ENCODE results near the gene C20orf204. TPM values are rescaled to one million over a fixed set of nuclear protein-coding genes. Genes with fewer than 3 reads are reported as not detected.

C20orf204 gene
- total and polyA plus RNA-seq, 9 of the 15 experiments (the other 6 are each of a cell fraction or from before 2014, with no cell fraction given) = 0.11 to 1.1 (median 0.36) TPM; not detected in 2

GRCh38 chr20:64049060-64049877 is 13.3 kb downstream of the C20orf204 start, which contains the start of gene SOX18 (continued):
- TF ChIP-seq ZNF57 (CRISPR knock-in tag; IDR thresholded peaks at IDR 0.05) (no peak), ZNF197 (CRISPR knock-in tag; IDR thresholded peaks at IDR 0.05; ENCODE audit: low read depth) (0 out of 2 replicates have a peak, but pooled peaks have one; percentile 23), TRIM28 (IDR thresholded peaks at IDR 0.05) (no peak), GTF2B (IDR thresholded peaks at IDR 0.05; ENCODE audit: extremely low read depth, insufficient read length) (no peak), FOXK2 (conservative IDR thresholded peaks at IDR 0.05 in 1 of 2, IDR thresholded peaks at IDR 0.05 in 1 of 2; ENCODE audit: low read depth in 2 of 2) (no peak), COPS2 (conservative IDR thresholded peaks at IDR 0.05) (no peak), PML (IDR thresholded peaks at IDR 0.05; ENCODE audit: low read length) (no peak), MTA1 (IDR thresholded peaks at IDR 0.05; ENCODE audit: borderline replicate concordance) (0 out of 2 replicates have a peak, but pooled peaks have one; percentile 36), CCNT2 (IDR thresholded peaks at IDR 0.05; ENCODE audit: borderline replicate concordance, extremely low read depth, insufficient read length, low read depth, low read length) (no peak), SNIP1 (IDR thresholded peaks at IDR 0.05; ENCODE audit: low read depth) (no peak), REST (IDR thresholded peaks at IDR 0.05; ENCODE audit: borderline replicate concordance) (no peak), REST (CRISPR knock-in tag; IDR thresholded peaks at IDR 0.05; ENCODE audit: low read depth) (no peak), KLF1 (tag; IDR thresholded peaks at IDR 0.05) (no peak), EGR1 (conservative IDR thresholded peaks at IDR 0.05) (peak; percentile 84; the same call in 1 of the 2 replicates), PHF8 (IDR thresholded peaks at IDR 0.05; ENCODE audit: borderline replicate concordance, low read length) (peak; percentile 32; the same call in 1 of the 2 replicates), GTF2F1 (IDR thresholded peaks at IDR 0.05; ENCODE audit: low read depth, low read length) (no peak), KLF13 (tag; IDR thresholded peaks at IDR 0.05; ENCODE audit: borderline replicate concordance, low read depth) (no peak), RFX7 (CRISPR knock-in tag; IDR thresholded peaks at IDR 0.05) (no peak), POLR2G (IDR thresholded peaks at IDR 0.05; ENCODE audit: low read depth, low read length) (peak; percentile 83), ESRRA (IDR thresholded peaks at IDR 0.05; ENCODE audit: borderline replicate concordance, low read depth) (no peak), MED1 (CRISPR knock-in tag; IDR thresholded peaks at IDR 0.05; ENCODE audit: borderline replicate concordance) (no peak)
